HG03060 (cell line): Measurements from ENCODE around the gene WDR4.
"Not testable (repeated sequence)": the region's sequence is repeated elsewhere in the genome, so short reads cannot be mapped to it uniquely, and the experiment has no call there.

ENCODE experiments used
- ATAC-seq: cut with Tn5 transposase; IDR thresholded peaks from one replicate; pipeline ENCODE4 v1.9.1; 2021; ENCODE audit warnings: low read depth, moderate number of reproducible peaks; ENCODE audit not compliant: unreplicated experiment

The WDR4 gene

GRCh38 chr21:42855171-42855936 is 24.0 kb downstream of the WDR4 start:
- no peak for ATAC-seq

DNA sequence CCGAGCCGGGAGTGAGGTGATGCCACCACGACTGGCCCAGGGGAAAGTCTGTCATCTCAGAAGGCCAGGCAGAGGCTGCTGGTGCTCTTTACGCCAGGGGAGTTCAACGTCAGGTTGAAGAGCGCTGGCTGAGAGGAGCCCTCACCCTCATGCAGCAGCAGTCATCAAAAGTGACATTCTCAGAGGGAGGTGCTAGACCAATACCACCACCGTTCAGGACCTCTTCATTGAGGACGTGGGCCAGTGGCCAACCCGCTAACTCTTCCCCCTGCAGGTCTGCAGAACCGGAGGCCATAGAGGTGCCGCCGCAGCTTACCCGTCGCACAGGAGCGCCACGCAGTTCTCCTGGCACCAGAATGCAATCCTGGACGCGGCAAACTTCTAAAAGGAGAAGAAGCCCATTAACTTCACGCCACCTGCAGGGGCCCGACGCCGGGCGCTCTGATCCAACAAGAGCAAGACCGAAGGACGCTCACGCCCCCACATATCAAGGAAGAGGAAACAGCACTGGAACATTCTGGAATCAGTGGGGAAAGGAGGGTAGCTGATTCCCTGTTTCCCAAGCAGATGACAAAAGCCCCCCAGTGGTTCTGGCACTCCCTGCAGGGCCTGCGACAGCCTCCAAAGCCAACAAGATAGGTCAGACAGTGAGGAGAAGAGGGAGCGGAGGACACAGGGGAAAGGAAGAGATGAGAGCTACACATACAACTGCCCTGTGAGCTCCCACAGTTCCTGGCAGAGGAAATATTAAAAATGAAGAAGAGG is 24.9 kb downstream of the WDR4 start:
- ATAC-seq: no peak

GRCh38 chr21:42853621-42854020 is 25.7 kb downstream of the WDR4 start:
- no peak for ATAC-seq

- ATAC-seq: no peak
Measured at GRCh38 chr21:42852925-42853570, 26.3 kb downstream of the WDR4 start.

GRCh38 chr21:42851812-42852665 is 27.3 kb downstream of the WDR4 start:
- no peak for ATAC-seq

DNA sequence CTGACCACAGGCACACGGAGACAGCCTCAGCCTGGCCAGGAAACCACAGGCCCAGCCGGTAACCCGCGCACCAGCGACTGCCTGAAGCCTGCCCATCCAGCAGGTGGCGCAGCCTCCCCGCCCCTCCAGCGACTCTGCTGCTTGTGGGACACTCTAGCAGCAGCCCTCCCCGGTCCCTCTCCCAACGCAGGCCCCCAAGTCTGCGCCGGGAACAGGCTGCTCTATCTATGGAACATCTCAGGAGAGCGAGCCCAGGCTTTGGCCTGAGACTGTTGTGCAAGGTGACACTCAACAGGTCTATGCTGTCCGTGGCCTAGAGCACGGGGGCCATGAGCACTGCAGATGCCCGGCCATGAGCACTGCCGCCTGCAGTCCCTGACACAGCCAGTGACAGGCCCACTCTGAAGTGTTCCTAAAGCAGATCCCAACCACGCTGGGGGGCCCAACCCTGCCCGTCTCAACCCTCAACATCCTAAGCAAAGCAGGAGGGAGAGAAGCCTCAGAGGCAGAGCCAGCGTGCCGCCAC is 28.4 kb downstream of the WDR4 start:
- ATAC-seq: no peak

DNA sequence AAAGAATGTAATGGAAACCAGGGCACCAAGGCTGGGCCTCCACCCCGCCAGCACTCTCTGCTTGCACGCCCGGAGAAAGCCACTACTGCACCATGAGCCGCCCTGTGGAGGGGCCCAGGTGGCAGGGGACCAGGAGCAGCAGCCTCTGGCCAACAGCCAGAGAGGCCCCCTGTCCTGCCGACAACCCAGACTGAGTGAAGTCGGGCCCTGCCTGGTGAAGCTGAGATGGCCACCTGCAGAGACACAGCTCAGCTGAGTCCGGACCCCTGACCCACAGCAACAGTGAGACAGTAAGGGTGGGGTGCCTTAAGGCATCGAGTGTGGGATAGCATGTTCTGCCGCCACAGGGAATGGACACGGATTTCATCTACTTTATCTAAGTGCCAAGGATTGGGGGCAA is 28.9 kb downstream of the WDR4 start:
- ATAC-seq: no peak

- no peak for ATAC-seq
Measured at GRCh38 chr21:42849759-42850412, 29.5 kb downstream of the WDR4 start.

DNA sequence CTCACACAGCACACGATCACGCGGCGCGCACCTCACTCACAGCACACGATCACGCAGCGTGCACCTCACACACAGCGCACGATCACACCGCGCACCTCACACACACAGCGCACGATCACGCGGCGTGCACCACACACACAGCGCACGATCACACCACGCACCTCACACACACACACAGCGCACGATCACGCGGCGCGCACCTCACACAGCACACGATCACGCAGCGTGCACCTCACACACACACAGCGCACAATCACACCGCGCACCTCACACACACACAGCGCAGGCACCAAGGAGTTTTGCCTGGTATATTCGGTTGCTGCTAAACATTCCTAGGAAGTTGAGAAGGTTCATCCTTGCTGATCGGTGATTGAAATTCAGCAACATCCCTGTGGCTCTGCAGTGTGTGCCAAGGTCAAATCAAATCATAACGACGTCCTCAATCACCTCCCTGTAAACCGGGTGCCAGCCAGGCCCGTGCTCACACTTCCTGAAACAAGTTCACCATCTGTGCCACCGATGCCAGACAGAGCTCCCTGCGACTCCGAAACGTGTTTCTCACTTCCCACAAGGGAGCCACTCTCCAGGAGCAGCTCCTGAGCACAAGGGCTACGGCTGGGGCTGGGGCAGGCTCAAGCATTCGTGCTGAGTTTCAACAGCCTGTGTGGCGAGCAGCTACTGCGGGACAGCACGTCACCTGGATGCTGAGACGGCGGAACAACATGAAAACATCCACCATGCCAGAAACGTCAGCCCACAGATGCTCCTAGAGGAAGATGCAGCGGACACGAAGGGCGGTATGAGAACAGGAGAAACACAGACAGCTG is 30.2 kb downstream of the WDR4 start:
- ATAC-seq: no peak

DNA sequence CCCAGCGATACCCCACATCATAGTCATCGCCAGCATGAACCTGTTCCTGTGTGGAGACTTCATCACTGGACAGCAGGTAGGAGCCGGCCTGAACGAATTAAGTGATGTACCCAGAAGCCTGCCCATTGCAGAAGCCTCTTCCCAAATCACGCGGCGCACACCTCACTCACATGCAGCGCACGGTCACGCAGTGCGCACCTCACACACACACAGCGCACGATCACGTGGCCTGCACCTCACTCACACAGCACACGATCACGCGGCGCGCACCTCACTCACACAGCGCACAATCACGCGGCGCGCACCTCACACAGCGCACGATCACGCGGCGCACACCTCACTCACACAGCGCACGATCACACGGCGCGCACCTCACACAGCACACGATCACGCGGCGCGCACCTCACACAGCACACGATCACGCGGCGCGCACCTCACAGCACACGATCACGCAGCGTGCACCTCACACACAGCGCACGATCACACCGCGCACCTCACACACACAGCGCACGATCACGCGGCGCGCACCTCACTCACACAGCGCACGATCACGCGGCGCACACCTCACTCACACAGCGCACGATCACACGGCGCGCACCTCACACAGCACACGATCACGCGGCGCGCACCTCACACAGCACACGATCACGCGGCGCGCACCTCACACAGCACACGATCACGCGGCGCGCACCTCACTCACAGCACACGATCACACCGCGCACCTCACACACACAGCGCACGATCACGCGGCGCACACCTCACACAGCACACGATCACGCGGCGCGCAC is 31.0 kb downstream of the WDR4 start:
- not testable (repeated sequence) for ATAC-seq

GRCh38 chr21:42847726-42848125 is 31.6 kb downstream of the WDR4 start:
- ATAC-seq: no peak

- ATAC-seq: no peak
Measured at GRCh38 chr21:42847051-42847707, 32.2 kb downstream of the WDR4 start.

DNA sequence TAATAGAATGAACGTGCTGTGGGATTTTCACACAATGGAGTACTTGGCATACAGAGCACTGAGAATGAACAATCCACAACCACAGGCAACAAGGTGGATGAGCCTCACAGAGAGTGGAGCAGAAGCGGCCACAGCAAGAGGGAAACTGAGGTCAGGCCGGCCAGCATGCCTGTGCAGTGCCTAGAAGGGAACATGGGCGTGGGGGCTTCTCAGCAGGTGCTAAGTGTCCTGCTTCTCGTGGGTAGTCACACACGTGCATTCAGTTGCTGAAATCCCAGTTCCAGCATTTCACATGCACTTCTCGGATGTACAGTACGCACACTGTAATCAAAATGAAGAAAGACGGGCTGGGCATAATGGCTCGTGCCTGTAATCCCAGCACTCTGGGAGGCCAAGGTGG is 33.1 kb downstream of the WDR4 start:
- no peak for ATAC-seq

DNA sequence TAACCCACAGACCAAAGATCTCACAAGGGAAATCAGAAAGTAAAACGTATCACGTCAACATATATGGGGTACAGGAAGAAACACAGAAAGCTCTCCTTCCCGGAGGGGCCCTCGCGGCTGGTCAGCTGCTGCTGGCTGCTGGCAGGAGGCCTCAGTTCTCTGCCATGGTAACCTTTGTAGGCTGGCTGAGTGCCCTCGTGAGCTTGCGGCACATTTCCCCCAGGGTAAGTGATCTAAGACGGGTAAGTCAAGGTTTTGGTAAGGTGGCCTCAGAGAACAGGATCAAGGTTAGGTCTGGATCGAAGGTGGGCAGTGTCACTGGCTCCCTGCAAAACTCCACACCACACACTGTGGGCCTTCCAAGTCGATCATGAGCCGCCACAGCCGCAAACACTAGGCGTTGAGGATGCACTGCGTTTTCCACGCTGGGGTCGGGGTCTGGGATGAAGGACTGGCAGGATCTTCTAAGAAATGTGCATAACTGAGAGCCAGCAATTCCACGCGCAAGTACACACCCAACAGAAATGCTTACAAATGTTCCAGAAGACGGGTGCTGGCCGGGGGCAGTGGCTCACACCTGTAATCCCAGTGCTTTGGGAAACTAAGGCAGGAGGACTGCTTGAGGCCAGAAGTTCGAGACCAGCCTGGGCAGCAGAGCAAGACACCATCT is 33.9 kb downstream of the WDR4 start:
- no peak for ATAC-seq

GRCh38 chr21:42844411-42845113 is 34.8 kb downstream of the WDR4 start:
- no peak for ATAC-seq

DNA sequence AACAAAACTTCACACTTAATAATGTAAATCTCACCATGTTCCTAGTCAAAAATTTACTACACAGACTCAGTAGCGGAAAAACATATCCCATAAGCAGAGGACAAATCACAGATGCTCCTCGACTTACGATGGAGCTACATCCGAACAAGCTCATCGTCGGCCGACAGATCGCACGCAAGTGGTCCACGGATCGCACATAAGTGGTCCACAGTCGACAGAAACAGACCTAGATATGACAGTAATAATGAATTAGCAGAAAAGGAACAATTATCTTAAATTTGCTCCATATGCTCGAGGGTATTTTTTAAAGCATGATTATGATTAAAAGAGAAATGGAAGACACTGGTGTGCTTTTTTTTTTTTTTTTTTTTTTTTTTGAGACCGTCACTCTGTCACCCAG is 36.3 kb downstream of the WDR4 start:
- ATAC-seq: no peak
